SU-DHL-6 (cell line): ENCODE results near the gene EXOC4.

Source experiments
- EZH2phosphoT487 ChIP-seq: fragments of 200-600 bp; sonication (generic), shearing (Covaris generic); conservative IDR thresholded peaks from 2 replicates; pipeline ENCODE4 v1.6.1; 2018; ENCODE audit warnings: mild to moderate bottlenecking, antibody characterized with exemption, low read length, moderate library complexity, mixed read lengths
- TF ChIP-seq, protein P1 (sequence below): fragments of 200-600 bp; sonication (generic); IDR thresholded peaks from one replicate; pipeline ENCODE4 v1.5.1; 2017; ENCODE audit warnings: antibody characterized with exemption, mild to moderate bottlenecking, low read length, moderate library complexity; ENCODE audit not compliant: insufficient read depth, poor library complexity, severe bottlenecking

DNA sequence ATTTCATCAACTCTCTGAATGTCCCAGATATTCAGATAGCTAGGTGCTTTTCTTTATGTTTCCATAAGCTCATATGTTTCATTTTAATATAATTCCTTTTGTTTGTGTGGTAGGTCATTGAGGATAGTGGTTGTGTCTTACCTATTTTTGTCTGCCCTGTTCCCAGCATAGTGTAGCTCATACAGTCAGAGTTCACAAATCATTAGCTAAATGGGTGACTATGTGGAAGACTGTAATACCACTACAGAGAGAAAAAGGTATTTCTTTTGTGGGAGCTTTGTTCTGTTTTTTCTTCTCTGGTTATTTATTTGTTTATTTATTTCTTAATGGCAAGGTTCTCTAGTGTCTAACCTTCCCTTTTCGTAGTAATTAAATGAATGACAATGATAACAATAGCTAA lies 39.8 kb downstream of the EXOC4 start:
- TF ChIP-seq, protein P1, sequence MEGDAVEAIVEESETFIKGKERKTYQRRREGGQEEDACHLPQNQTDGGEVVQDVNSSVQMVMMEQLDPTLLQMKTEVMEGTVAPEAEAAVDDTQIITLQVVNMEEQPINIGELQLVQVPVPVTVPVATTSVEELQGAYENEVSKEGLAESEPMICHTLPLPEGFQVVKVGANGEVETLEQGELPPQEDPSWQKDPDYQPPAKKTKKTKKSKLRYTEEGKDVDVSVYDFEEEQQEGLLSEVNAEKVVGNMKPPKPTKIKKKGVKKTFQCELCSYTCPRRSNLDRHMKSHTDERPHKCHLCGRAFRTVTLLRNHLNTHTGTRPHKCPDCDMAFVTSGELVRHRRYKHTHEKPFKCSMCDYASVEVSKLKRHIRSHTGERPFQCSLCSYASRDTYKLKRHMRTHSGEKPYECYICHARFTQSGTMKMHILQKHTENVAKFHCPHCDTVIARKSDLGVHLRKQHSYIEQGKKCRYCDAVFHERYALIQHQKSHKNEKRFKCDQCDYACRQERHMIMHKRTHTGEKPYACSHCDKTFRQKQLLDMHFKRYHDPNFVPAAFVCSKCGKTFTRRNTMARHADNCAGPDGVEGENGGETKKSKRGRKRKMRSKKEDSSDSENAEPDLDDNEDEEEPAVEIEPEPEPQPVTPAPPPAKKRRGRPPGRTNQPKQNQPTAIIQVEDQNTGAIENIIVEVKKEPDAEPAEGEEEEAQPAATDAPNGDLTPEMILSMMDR = no peak
- TF ChIP-seq EZH2phosphoT487 = no peak
